LHCN-M2 (cell line): ENCODE measurements around the gene ICA1L. TPM values are rescaled to one million over a fixed set of nuclear protein-coding genes. Genes with fewer than 3 reads are reported as not detected.

Experiments
- DNase-seq: peaks from one replicate; pipeline ENCODE4 v3.0.0-alpha.2; 2012; ENCODE audit warnings: low read depth
- total RNA-seq: library from RNA; depleted of rRNA; stranded (reverse); fragments of >200 nt; gene quantifications from 2 replicates; pipeline ENCODE4 v1.2.3, GENCODE V29; 2014

The ICA1L gene
- total RNA-seq, 1 experiment from 2014 or later: 2.9 TPM

GRCh38 chr2:202782940-202783558 lies 88.5 kb downstream of the ICA1L start:
- DNase-seq: no peak

- peak; percentile 86 for DNase-seq
These were observed 91.0 kb downstream of the ICA1L start for GRCh38 chr2:202780514-202781021.

GRCh38 chr2:202778217-202778616 lies 93.3 kb downstream of the ICA1L start:
- no peak for DNase-seq

GRCh38 chr2:202774104-202774503 lies 97.5 kb downstream of the ICA1L start:
- no peak for DNase-seq

- DNase-seq: no peak
These were observed 98.1 kb downstream of the ICA1L start for GRCh38 chr2:202773301-202773973.

GRCh38 chr2:202771741-202772460 lies 99.7 kb downstream of the ICA1L start:
- no peak for DNase-seq

GRCh38 chr2:202771336-202771735 lies 100.2 kb downstream of the ICA1L start:
- no peak for DNase-seq

GRCh38 chr2:202769201-202769600 lies 102.4 kb downstream of the ICA1L start:
- no peak for DNase-seq

GRCh38 chr2:202768273-202768672 lies 103.3 kb downstream of the ICA1L start:
- no peak for DNase-seq

- no peak for DNase-seq
These were observed 106.1 kb downstream of the ICA1L start for GRCh38 chr2:202765436-202765835.

GRCh38 chr2:202764991-202765390 lies 106.6 kb downstream of the ICA1L start:
- DNase-seq: no peak

- no peak for DNase-seq
These were observed 107.7 kb downstream of the ICA1L start for GRCh38 chr2:202763916-202764315.

- no peak for DNase-seq
These were observed 109.0 kb downstream of the ICA1L start for GRCh38 chr2:202762556-202762955.

GRCh38 chr2:202760848-202761247 lies 110.7 kb downstream of the ICA1L start:
- DNase-seq: no peak

- no peak for DNase-seq
These were observed 113.0 kb downstream of the ICA1L start for GRCh38 chr2:202758604-202759003.

- no peak for DNase-seq
These were observed 113.4 kb downstream of the ICA1L start for GRCh38 chr2:202758128-202758527.

- no peak for DNase-seq
These were observed 114.2 kb downstream of the ICA1L start for GRCh38 chr2:202757339-202757738.

GRCh38 chr2:202756598-202756997 lies 115.0 kb downstream of the ICA1L start:
- DNase-seq: no peak

GRCh38 chr2:202754936-202755335 lies 116.6 kb downstream of the ICA1L start:
- DNase-seq: no peak

- DNase-seq: no peak
These were observed 119.5 kb downstream of the ICA1L start for GRCh38 chr2:202752071-202752470.

GRCh38 chr2:202750763-202751427 lies 120.7 kb downstream of the ICA1L start:
- DNase-seq: no peak

GRCh38 chr2:202749477-202749876 lies 122.1 kb downstream of the ICA1L start:
- no peak for DNase-seq
